H1 (cell line): ENCODE results near the gene ATAT1. TPM values are rescaled to one million over a fixed set of nuclear protein-coding genes. Genes with fewer than 3 reads are reported as not detected.

Experiments used
- CTCF ChIA-PET: fragments of 300-600 bp; sonication (Branson Sonifier 250); formaldehyde crosslinking; loops from one replicate; lab custom pipeline; 2021; ENCODE audit not compliant: partially characterized antibody; lab: Charles Lee
- POLR2A ChIA-PET: fragments of 300-600 bp; sonication (Branson Sonifier 250); formaldehyde crosslinking; loops from one replicate; lab custom pipeline; 2021; ENCODE audit warnings: inconsistent platforms; ENCODE audit not compliant: partially characterized antibody; lab: Charles Lee
- DNase-seq, 2 experiments: peaks; one replicate each; pipeline versions ENCODE4 v3.0.0 to v3.0.0-alpha.2; 2010 to 2022; ENCODE audit warnings: low spot score in 2 of 2, low read depth in 1 of 2, mixed read lengths in 1 of 2
- FAIRE-seq: peaks from 2 replicates; lab custom pipeline; 2011; peaks lifted over from hg19 to GRCh38; lab: Jason Lieb, UNC
- H2AFZ ChIP-seq: 2 replicates; pipeline ENCODE4 v1.8.1; 2012; ENCODE audit warnings: low read length, inconsistent platforms
- H2AK5ac ChIP-seq: 2 replicates; pipeline ENCODE4 v1.6.1; 2013; ENCODE audit warnings: low read depth, low read length
- H2BK120ac ChIP-seq: replicated peaks from 2 replicates; pipeline ENCODE3; 2013; ENCODE audit warnings: low read depth, low read length, inconsistent platforms
- H2BK12ac ChIP-seq: 2 replicates; pipeline ENCODE4 v1.6.1; 2013; ENCODE audit warnings: low read depth, low read length
- H2BK15ac ChIP-seq: 2 replicates; pipeline ENCODE4 v1.6.1; 2013; ENCODE audit warnings: low read length
- H2BK20ac ChIP-seq: 2 replicates; pipeline ENCODE4 v1.6.1; 2013; ENCODE audit warnings: low read length
- H2BK5ac ChIP-seq: 2 replicates; pipeline ENCODE4 v1.6.1; 2013; ENCODE audit warnings: low read depth, low read length
- H3K14ac ChIP-seq: 2 replicates; pipeline ENCODE4 v1.6.1; 2013; ENCODE audit warnings: inconsistent platforms; ENCODE audit not compliant: insufficient read length
- H3K18ac ChIP-seq: 2 replicates; pipeline ENCODE4 v1.6.1; 2013; ENCODE audit warnings: low read length; ENCODE audit errors: extremely low read depth
- H3K23ac ChIP-seq: 2 replicates; pipeline ENCODE4 v1.6.1; 2013; ENCODE audit warnings: inconsistent platforms; ENCODE audit not compliant: insufficient read length
- H3K23me2 ChIP-seq: 2 replicates; pipeline ENCODE4 v1.6.1; 2013; ENCODE audit warnings: low read depth, low read length
- H3K27ac ChIP-seq: 2 replicates; pipeline ENCODE4 v1.6.1; 2011; ENCODE audit warnings: low read depth, low read length, inconsistent platforms
- H3K27me3 ChIP-seq, 4 experiments: replicated peaks in 1 of 4; 1 replicate in 1 of 4; 2 replicates in 3 of 4; pipeline versions ENCODE4 v1.6.1 to v1.8.1; 2011 to 2013; ENCODE audit warnings: low read length in 3 of 4, mild to moderate bottlenecking in 3 of 4, inconsistent platforms in 2 of 4, mixed read lengths in 2 of 4, moderate library complexity in 1 of 4; ENCODE audit not compliant: control insufficient read depth in 3 of 4, insufficient read depth in 3 of 4; ENCODE audit errors: extremely low read depth in 1 of 4
- H3K36me3 ChIP-seq, 4 experiments: 2 replicates each; pipeline versions ENCODE4 v1.6.1 to v1.8.1; 2011 to 2013; ENCODE audit warnings: mild to moderate bottlenecking in 4 of 4, low read length in 3 of 4, moderate library complexity in 2 of 4, control low read depth in 1 of 4, inconsistent platforms in 1 of 4; ENCODE audit not compliant: insufficient read depth in 4 of 4, control insufficient read depth in 2 of 4
- H3K4ac ChIP-seq: replicated peaks from 2 replicates; pipeline ENCODE3; 2013; ENCODE audit warnings: low read length, low read depth, mixed read lengths, inconsistent platforms; ENCODE audit not compliant: insufficient read length
- H3K4me1 ChIP-seq, 4 experiments: replicated peaks in 1 of 4; 1 replicate in 1 of 4; 2 replicates in 3 of 4; pipeline versions ENCODE4 v1.6.1 to v1.8.1; 2011 to 2013; ENCODE audit warnings: low read length in 3 of 4, inconsistent platforms in 2 of 4, mixed read lengths in 1 of 4; ENCODE audit not compliant: insufficient read depth in 4 of 4, control insufficient read depth in 3 of 4
- H3K4me2 ChIP-seq, 2 experiments: 2 replicates each; pipeline versions ENCODE4 v1.6.1 to v1.8.1; 2011 to 2013; ENCODE audit warnings: low read depth in 2 of 2, low read length in 2 of 2, control low read depth in 1 of 2, inconsistent platforms in 1 of 2, mild to moderate bottlenecking in 1 of 2; ENCODE audit not compliant: insufficient read depth in 1 of 2
- H3K4me3 ChIP-seq, 4 experiments: fragments of 200-600, 300-600 bp in 1 of 4; sonication (generic), shearing (Covaris generic), sonication (Bioruptor Twin) in 1 of 4; 2 replicates each; pipeline versions ENCODE4 v1.5.1 to v1.8.1; 2011 to 2016; ENCODE audit warnings: low read length in 4 of 4, low read depth in 3 of 4, control low read depth in 2 of 4, inconsistent platforms in 2 of 4, mild to moderate bottlenecking in 2 of 4, mixed read lengths in 1 of 4, moderate library complexity in 1 of 4; ENCODE audit not compliant: insufficient read depth in 2 of 4; ENCODE audit errors: extremely low read depth in 1 of 4
- H3K56ac ChIP-seq: replicated peaks from 2 replicates; pipeline ENCODE3; 2013; ENCODE audit warnings: low read depth, mild to moderate bottlenecking, mixed read lengths, low read length, inconsistent platforms; ENCODE audit not compliant: insufficient read length
- H3K79me1 ChIP-seq: 2 replicates; pipeline ENCODE4 v1.6.1; 2013; ENCODE audit warnings: low read depth, low read length, control low read depth
- H3K79me2 ChIP-seq, 2 experiments: 2 replicates each; pipeline versions ENCODE4 v1.6.1 to v1.8.1; 2012 to 2013; ENCODE audit warnings: low read length in 2 of 2, mild to moderate bottlenecking in 2 of 2, inconsistent platforms in 1 of 2; ENCODE audit not compliant: insufficient read depth in 2 of 2, control insufficient read depth in 1 of 2
- H3K9ac ChIP-seq, 4 experiments: replicated peaks in 1 of 4; 1 replicate in 1 of 4; 2 replicates in 3 of 4; pipeline versions ENCODE4 v1.6.1 to v1.8.1; 2011 to 2013; ENCODE audit warnings: low read depth in 3 of 4, low read length in 3 of 4, control low read depth in 2 of 4, mild to moderate bottlenecking in 2 of 4, moderate library complexity in 2 of 4, inconsistent platforms in 1 of 4; ENCODE audit errors: extremely low read depth in 1 of 4
- H3K9me3 ChIP-seq, 2 experiments: 2 replicates each; pipeline versions ENCODE4 v1.6.1 to v1.8.1; 2012 to 2013; ENCODE audit warnings: mild to moderate bottlenecking in 2 of 2, moderate library complexity in 2 of 2, control low read depth in 1 of 2, inconsistent platforms in 1 of 2, low read depth in 1 of 2, low read length in 1 of 2, mixed read lengths in 1 of 2; ENCODE audit not compliant: insufficient read depth in 2 of 2
- H4K20me1 ChIP-seq, 2 experiments: replicated peaks in 1 of 2; 2 replicates each; pipeline versions ENCODE3 to v1.8.1; 2011 to 2013; ENCODE audit warnings: inconsistent platforms in 2 of 2, low read length in 2 of 2, mild to moderate bottlenecking in 1 of 2; ENCODE audit not compliant: insufficient read depth in 2 of 2, control insufficient read depth in 1 of 2
- H4K5ac ChIP-seq: 2 replicates; pipeline ENCODE4 v1.6.1; 2013; ENCODE audit warnings: low read length, low read depth, mixed read lengths, inconsistent platforms; ENCODE audit not compliant: insufficient read length
- H4K8ac ChIP-seq: 2 replicates; pipeline ENCODE4 v1.8.0; 2013; ENCODE audit warnings: mild to moderate bottlenecking, moderate library complexity, low read length, inconsistent platforms; ENCODE audit not compliant: insufficient read depth; ENCODE audit errors: extremely low read depth
- H4K91ac ChIP-seq: replicated peaks from 2 replicates; pipeline ENCODE3; 2013; ENCODE audit warnings: low read length, mixed read lengths, inconsistent platforms; ENCODE audit not compliant: insufficient read length
- ATF2 ChIP-seq: IDR thresholded peaks from 2 replicates; pipeline ENCODE4 v1.6.1; 2012; ENCODE audit warnings: low read length, inconsistent platforms
- CHD2 ChIP-seq: IDR thresholded peaks from 2 replicates; pipeline ENCODE4 v1.6.1; 2012; ENCODE audit warnings: low read length, improper control_type of control experiment
- SP1 ChIP-seq: IDR thresholded peaks from 2 replicates; pipeline ENCODE4 v1.6.1; 2011; ENCODE audit warnings: low read depth, low read length
- WGBS, 2 experiments: shearing (Covaris generic) in 1 of 2; methylation state at CpG; one replicate each; pipeline versions ENCODE4 v1.1.6 to v1.1.7; 2013 to 2015; ENCODE audit warnings: low lambda C conversion rate in 2 of 2, mixed read lengths in 2 of 2, inconsistent platforms in 1 of 2, low coverage in 1 of 2, missing lambda C conversion rate in 1 of 2; ENCODE audit not compliant: insufficient replicate concordance in 2 of 2, insufficient coverage in 1 of 2, insufficient read length in 1 of 2; ENCODE audit errors: extremely low coverage in 1 of 2, missing lambda C conversion rate in 1 of 2; 5-methylcytosine and 5-hydroxymethylcytosine counted together
- polyA plus RNA-seq, 7 experiments: library from polyadenylated mRNA; depleted of rRNA in 3 of 7; stranded (reverse) in 5 of 7; unstranded in 2 of 7; fragments of >200 nt in 5 of 7; fragments of 200-250 nt in 2 of 7; gene quantifications; 1 replicate in 5 of 7; 2 replicates in 1 of 7; 4 replicates in 1 of 7; pipeline versions ENCODE4 v1.2.1 to v1.2.3, GENCODE V29; 2011 to 2013; ENCODE audit warnings: missing spikeins in 2 of 7, mixed read lengths in 2 of 7
- total RNA-seq: library from RNA; stranded (reverse); fragmentation: NEBNext Ultra II Directional; extraction: Animal tissue kit (Norgen Biotek cat#: 25700); gene quantifications from 2 replicates; pipeline ENCODE4 v1.2.1, GENCODE V29; 2021

The ATAT1 gene
- total and polyA plus RNA-seq, 2 of the 8 experiments (the other 6 are each of a cell fraction or from before 2014, with no cell fraction given): 14.4 to 14.6 TPM

GRCh38 chr6:30603961-30604360, 22.7 kb upstream of the ATAT1 start:
- no peak overlapping the region for H3K9ac ChIP-seq
- no peaks in the 10 kb centered on the region for H3K9me3 ChIP-seq
- no peaks in the 10 kb centered on the region for H3K4me1 ChIP-seq
- no peak overlapping the region for H3K56ac ChIP-seq
- H3K23ac ChIP-seq: no peak overlapping the region
- no peaks in the 10 kb centered on the region; the same call in 1 of the 2 replicates for H3K23me2 ChIP-seq
- H3K36me3 ChIP-seq: peaks cover 64 to 87% (median 78%) of the 10 kb centered on the region in 4 experiments
- ChIA-PET CTCF (interaction anchor here (2.2 kb wide), 1 partner anchor 28 kb away, joined by 5 read pairs; no protein-coding TSS in a partner anchor), POLR2A (interaction anchor here (0.6 to 21.6 kb wide), 11 partner anchors 10 to 129 kb away, joined by 3 to 712 read pairs (median 5); partner anchors contain the start of genes DHX16, MRPS18B and PPP1R10)
- WGBS, 2 experiments: 95% methylated on average over 13 of the region's 13 CpGs; no CpG with 5 or more reads in 1 of the 2 experiments
- H2BK12ac ChIP-seq: no peak overlapping the region
- H2BK15ac ChIP-seq: no peak overlapping the region
- no peak overlapping the region for H3K18ac ChIP-seq
- H4K5ac ChIP-seq: no peak overlapping the region
- H3K4ac ChIP-seq: no peak overlapping the region
- H2AK5ac ChIP-seq: no peak overlapping the region
- no peak overlapping the region for H4K91ac ChIP-seq
- DNase-seq (no peak), FAIRE-seq (no peak)
- H3K4me2 ChIP-seq: no peak overlapping the region
- H2BK120ac ChIP-seq: no peak overlapping the region
- H3K4me3 ChIP-seq: no peak overlapping the region
- H4K20me1 ChIP-seq: peaks cover 11 to 40% of the 10 kb centered on the region in 2 experiments
- H2BK20ac ChIP-seq: no peak overlapping the region
- H3K14ac ChIP-seq: no peak overlapping the region
- no peak overlapping the region for H3K27ac ChIP-seq
- TF ChIP-seq SP1 (no peak), CHD2 (no peak), ATF2 (no peak)
- no peaks in the 10 kb centered on the region for H3K27me3 ChIP-seq
- H2BK5ac ChIP-seq: no peak overlapping the region
- no peaks in the 10 kb centered on the region for H3K79me2 ChIP-seq
- no peak overlapping the region for H4K8ac ChIP-seq
- no peak overlapping the region for H2AFZ ChIP-seq
- H3K79me1 ChIP-seq: no peaks in the 10 kb centered on the region; the same call in none of the 2 replicates
